Measurements from ENCODE around the gene TMEM92. TPM values are rescaled to one million over a fixed set of nuclear protein-coding genes. Genes with fewer than 3 reads are reported as not detected.
"Not testable (repeated sequence)": the region's sequence is repeated elsewhere in the genome, so short reads cannot be mapped to it uniquely, and the experiment has no call there.

The TMEM92 gene
- total RNA-seq, 4 donors from 2014 or later, result 3.1 TPM; not detected in 3

- intact Hi-C loops (cut with DNase I; ENCODE audit: low total_unique reads), result no loop called here
- DNase-seq (ENCODE audit: low spot score in 2 of 2), result no peak
- H3K4me3 ChIP-seq (ENCODE audit: low read depth, poor library complexity, severe bottlenecking), result no peak overlapping the region
- no peak for TF ChIP-seq POLR2A (IDR thresholded peaks at IDR 0.05)
- TF ChIP-seq CTCF (IDR thresholded peaks at IDR 0.05), result no peak
- 76 to 79% methylated on average over 11 of the region's 11 CpGs for WGBS, 2 donors
These were observed 23.8 kb downstream of the TMEM92 start for GRCh38 chr17:50298018-50298417.

GRCh38 chr17:50299776-50300175 lies 25.5 kb downstream of the TMEM92 start:
- DNase-seq (ENCODE audit: low spot score in 2 of 2), result no peak
- no peak overlapping the region for H3K4me3 ChIP-seq (ENCODE audit: low read depth, poor library complexity, severe bottlenecking)
- WGBS, 2 donors, result 77% methylated on average over 3 of the region's 3 CpGs
- TF ChIP-seq POLR2A (IDR thresholded peaks at IDR 0.05) (no peak), CTCF (IDR thresholded peaks at IDR 0.05) (no peak)
- intact Hi-C loops (cut with DNase I; ENCODE audit: low total_unique reads), result no loop called here

- intact Hi-C loops (cut with DNase I; ENCODE audit: low total_unique reads); DNase-seq (ENCODE audit: low spot score in 2 of 2); H3K4me3 ChIP-seq (ENCODE audit: low read depth, poor library complexity, severe bottlenecking): not testable (repeated sequence)
- WGBS, 2 donors, result 37 to 40% methylated on average over 1 of the region's 1 CpG
These were observed 26.6 kb downstream of the TMEM92 start for GRCh38 chr17:50300824-50301223.

GRCh38 chr17:50301891-50302584 lies 27.8 kb downstream of the TMEM92 start:
- DNase-seq (ENCODE audit: low spot score in 2 of 2), result no peak
- WGBS, 2 donors, result 75 to 76% methylated on average over 9 of the region's 9 CpGs
- no peak for TF ChIP-seq POLR2A (IDR thresholded peaks at IDR 0.05)
- no peak overlapping the region for H3K4me3 ChIP-seq (ENCODE audit: low read depth, poor library complexity, severe bottlenecking)
- intact Hi-C loops (cut with DNase I; ENCODE audit: low total_unique reads), result no loop called here

- intact Hi-C loops (cut with DNase I; ENCODE audit: low total_unique reads), result no loop called here
- H3K4me3 ChIP-seq (ENCODE audit: low read depth, poor library complexity, severe bottlenecking), result no peak overlapping the region
- DNase-seq (ENCODE audit: low spot score in 2 of 2), result no peak
- 91 to 95% methylated on average over 11 of the region's 11 CpGs for WGBS, 2 donors
- no peak for TF ChIP-seq POLR2A (IDR thresholded peaks at IDR 0.05)
- TF ChIP-seq CTCF (IDR thresholded peaks at IDR 0.05), result no peak
These were observed 28.8 kb downstream of the TMEM92 start for GRCh38 chr17:50303051-50303450.

- TF ChIP-seq CTCF (IDR thresholded peaks at IDR 0.05) (no peak), POLR2A (IDR thresholded peaks at IDR 0.05) (no peak)
- WGBS, 2 donors, result 81 to 83% methylated on average over 4 of the region's 4 CpGs
- no peak for DNase-seq (ENCODE audit: low spot score in 2 of 2)
- no peak overlapping the region for H3K4me3 ChIP-seq (ENCODE audit: low read depth, poor library complexity, severe bottlenecking)
- intact Hi-C loops (cut with DNase I; ENCODE audit: low total_unique reads), result no loop called here
These were observed 29.3 kb downstream of the TMEM92 start for GRCh38 chr17:50303596-50303995.

- TF ChIP-seq POLR2A (IDR thresholded peaks at IDR 0.05), result no peak
- TF ChIP-seq CTCF (IDR thresholded peaks at IDR 0.05), result no peak
- no peak for DNase-seq (ENCODE audit: low spot score in 2 of 2)
- intact Hi-C loops (cut with DNase I; ENCODE audit: low total_unique reads), result no loop called here
- H3K4me3 ChIP-seq (ENCODE audit: low read depth, poor library complexity, severe bottlenecking), result no peak overlapping the region
- 25 to 39% methylated on average over 7 of the region's 7 CpGs for WGBS, 2 donors
These were observed 30.6 kb downstream of the TMEM92 start for GRCh38 chr17:50304781-50305404.
